Glutamatergic neuron (in vitro differentiated cells): ENCODE results near the gene BLID. TPM values are rescaled to one million over a fixed set of nuclear protein-coding genes. Genes with fewer than 3 reads are reported as not detected.

Experiments
- DNase-seq: peaks from one replicate; pipeline ENCODE4 v3.0.0; 2022
- H3K27ac Mint-ChIP-seq: one replicate; pipeline ENCODE4 v1.8.0; 2020; ENCODE audit warnings: mild to moderate bottlenecking, mixed read lengths, inconsistent platforms; ENCODE audit not compliant: unreplicated experiment
- H3K27me3 Mint-ChIP-seq: one replicate; pipeline ENCODE4 v1.8.0; 2020; ENCODE audit warnings: mild to moderate bottlenecking, moderate library complexity, mixed read lengths, inconsistent platforms; ENCODE audit not compliant: unreplicated experiment
- H3K36me3 Mint-ChIP-seq: one replicate; pipeline ENCODE4 v1.8.0; 2020; ENCODE audit warnings: mild to moderate bottlenecking, mixed read lengths, inconsistent platforms; ENCODE audit not compliant: unreplicated experiment
- H3K4me1 Mint-ChIP-seq: one replicate; pipeline ENCODE4 v1.8.0; 2020; ENCODE audit warnings: mild to moderate bottlenecking, low read depth, mixed read lengths, inconsistent platforms; ENCODE audit not compliant: unreplicated experiment
- H3K4me3 Mint-ChIP-seq: one replicate; pipeline ENCODE4 v1.8.0; 2020; ENCODE audit warnings: mild to moderate bottlenecking, mixed read lengths, inconsistent platforms; ENCODE audit not compliant: unreplicated experiment
- H3K9me3 Mint-ChIP-seq: one replicate; pipeline ENCODE4 v1.8.0; 2020; ENCODE audit warnings: mild to moderate bottlenecking, moderate library complexity, mixed read lengths, inconsistent platforms; ENCODE audit not compliant: unreplicated experiment
- CTCF ChIP-seq: fragments of 200-600 bp; sonication (generic); IDR thresholded peaks from one replicate; pipeline ENCODE4 v1.5.0; 2021; ENCODE audit not compliant: partially characterized antibody, unreplicated experiment
- total RNA-seq: library from RNA; stranded (reverse); fragmentation: NEBNext Ultra II Directional; extraction: Animal tissue kit (Norgen Biotek cat#: 25700); gene quantifications from one replicate; pipeline ENCODE4 v1.2.1, GENCODE V29; 2021; ENCODE audit not compliant: unreplicated experiment

The BLID gene
- total RNA-seq, 1 donor from 2014 or later: not detected

DNA sequence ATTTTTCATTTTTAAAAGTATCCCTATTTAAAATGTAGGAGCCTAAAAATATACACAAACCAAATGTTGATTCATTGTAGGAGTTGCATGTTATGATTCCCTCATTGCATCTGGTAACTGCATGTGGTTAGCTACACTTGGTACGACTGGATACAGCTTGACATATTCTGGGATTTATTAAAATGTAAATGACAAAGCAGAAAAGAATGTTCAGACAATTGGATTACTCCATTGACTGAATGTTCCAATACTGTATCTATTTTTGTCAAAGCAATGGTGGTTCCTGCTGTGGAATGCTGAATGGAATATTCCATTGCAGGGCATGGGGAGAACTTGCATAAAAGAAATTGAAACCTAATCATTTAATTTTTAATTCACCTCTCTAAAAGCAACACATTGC, 30.8 kb downstream of the BLID start:
- Mint-ChIP-seq H3K27me3 (no peaks in the 10 kb centered on the region), H3K9me3 (no peaks in the 10 kb centered on the region), H3K4me1 (no peaks in the 10 kb centered on the region), H3K4me3 (no peak overlapping the region), H3K27ac (no peak overlapping the region), H3K36me3 (no peaks in the 10 kb centered on the region)
- no peak for TF ChIP-seq CTCF
- no peak for DNase-seq

- Mint-ChIP-seq H3K27me3 (no peaks in the 10 kb centered on the region), H3K27ac (no peak overlapping the region), H3K36me3 (no peaks in the 10 kb centered on the region), H3K9me3 (no peaks in the 10 kb centered on the region), H3K4me3 (no peak overlapping the region), H3K4me1 (no peaks in the 10 kb centered on the region)
- DNase-seq: no peak
- no peak for TF ChIP-seq CTCF
Observed at GRCh38 chr11:122082205-122082604, 33.8 kb downstream of the BLID start.

GRCh38 chr11:122081073-122081472, 34.9 kb downstream of the BLID start:
- no peaks in the 10 kb centered on the region for H3K9me3 Mint-ChIP-seq
- no peaks in the 10 kb centered on the region for H3K27me3 Mint-ChIP-seq
- H3K27ac Mint-ChIP-seq: no peak overlapping the region
- TF ChIP-seq CTCF: no peak
- no peak for DNase-seq
- H3K4me1 Mint-ChIP-seq: no peaks in the 10 kb centered on the region
- H3K36me3 Mint-ChIP-seq: no peaks in the 10 kb centered on the region
- H3K4me3 Mint-ChIP-seq: no peak overlapping the region

DNA sequence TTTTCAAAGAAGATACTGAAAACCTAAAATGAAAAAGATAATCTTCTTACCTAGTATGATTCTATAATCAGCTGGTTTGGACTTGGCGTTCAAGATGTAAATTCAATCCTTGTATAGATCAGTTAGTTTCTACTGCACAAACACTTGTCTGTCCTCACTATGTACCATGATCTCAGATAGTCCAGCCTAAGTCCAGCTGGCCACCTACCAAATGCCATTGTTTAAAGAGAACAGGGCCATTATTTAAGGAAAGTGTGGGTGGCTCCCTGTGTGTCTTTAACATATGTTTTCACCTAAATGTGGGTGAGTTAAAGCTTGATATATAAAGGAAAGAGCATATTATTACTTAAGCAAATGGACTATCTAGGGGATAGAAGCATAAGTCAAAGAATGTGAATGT, 38.6 kb downstream of the BLID start:
- no peaks in the 10 kb centered on the region for H3K36me3 Mint-ChIP-seq
- TF ChIP-seq CTCF: no peak
- H3K4me1 Mint-ChIP-seq: no peaks in the 10 kb centered on the region
- no peaks in the 10 kb centered on the region for H3K9me3 Mint-ChIP-seq
- no peak for DNase-seq
- no peak overlapping the region for H3K27ac Mint-ChIP-seq
- no peaks in the 10 kb centered on the region for H3K27me3 Mint-ChIP-seq
- H3K4me3 Mint-ChIP-seq: no peak overlapping the region

DNA sequence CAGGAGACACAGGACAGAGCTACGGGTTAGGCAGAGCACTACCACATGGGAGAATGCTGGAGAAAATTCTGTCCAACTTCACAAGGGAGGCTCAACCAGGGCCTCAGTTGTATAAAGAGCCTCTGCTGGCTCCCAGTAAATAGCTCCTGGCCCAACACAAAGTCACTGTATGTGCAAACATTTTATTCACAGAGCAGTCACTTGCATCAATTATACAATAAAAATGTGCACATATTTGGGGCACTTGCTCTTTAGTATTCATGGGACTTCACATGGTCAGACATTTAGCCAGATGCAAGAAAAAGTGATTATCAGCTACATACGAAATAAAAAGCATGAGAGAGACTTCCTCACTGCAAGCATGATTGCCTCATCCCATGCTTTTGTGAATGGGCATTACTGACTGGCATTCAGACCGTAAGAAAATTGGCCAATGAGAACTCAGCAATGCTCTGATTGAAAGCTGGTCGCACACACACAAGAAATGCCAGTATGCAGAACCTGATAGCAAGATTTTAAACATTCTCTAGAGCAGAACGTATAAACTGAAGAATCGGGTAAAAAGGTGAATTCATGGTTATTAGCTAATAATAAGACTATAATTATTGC, 39.4 kb downstream of the BLID start:
- no peak for DNase-seq

More for the DNA sequence above, 39.4 kb downstream of the BLID start:
- Mint-ChIP-seq H3K9me3 (no peaks in the 10 kb centered on the region), H3K4me1 (no peaks in the 10 kb centered on the region), H3K4me3 (no peak overlapping the region), H3K36me3 (no peaks in the 10 kb centered on the region), H3K27ac (no peak overlapping the region), H3K27me3 (no peaks in the 10 kb centered on the region)
- no peak for TF ChIP-seq CTCF
